Heart right ventricle (tissue), 16 donors: ENCODE results near the gene CASP5. TPM values are rescaled to one million over a fixed set of nuclear protein-coding genes. Genes with fewer than 3 reads are reported as not detected.
"Not testable (repeated sequence)": the region's sequence is repeated elsewhere in the genome, so short reads cannot be mapped to it uniquely, and the experiment has no call there.

Experiments
- ATAC-seq, 8 donors: fragments of 200-7000 bp; cut with Tn5 transposase; one replicate each; pipeline ENCODE4 v1.9.1; 2020; ENCODE audit warnings: mild to moderate bottlenecking in 8 of 8, moderate library complexity in 8 of 8, moderate number of reproducible peaks in 1 of 8
- DNase-seq, 2 donors: peaks; one replicate each; pipeline ENCODE4 v3.0.0-alpha.2; 2020
- H3K27ac ChIP-seq, 10 donors: fragments of 200-600 bp; sonication (generic) in 2 of 10; one replicate each; pipeline versions ENCODE4 v1.5.0 to v1.8.0; 2020 to 2022; ENCODE audit warnings: mild to moderate bottlenecking in 3 of 10
- H3K27me3 ChIP-seq, 7 donors: fragments of 200-600 bp; one replicate each; pipeline ENCODE4 v1.8.0; 2021 to 2022; ENCODE audit warnings: mild to moderate bottlenecking in 2 of 7
- H3K36me3 ChIP-seq, 9 donors: fragments of 200-600 bp; sonication (generic) in 1 of 9; one replicate each; pipeline versions ENCODE4 v1.5.0 to v1.8.0; 2020 to 2022; ENCODE audit warnings: mild to moderate bottlenecking in 2 of 9
- H3K4me1 ChIP-seq, 9 donors: fragments of 200-600 bp; sonication (generic) in 1 of 9; one replicate each; pipeline versions ENCODE4 v1.5.0 to v1.8.0; 2020 to 2022; ENCODE audit warnings: mild to moderate bottlenecking in 4 of 9
- H3K4me3 ChIP-seq, 10 donors: fragments of 200-600 bp; sonication (generic) in 2 of 10; one replicate each; pipeline versions ENCODE4 v1.5.0 to v1.8.0; 2020 to 2022; ENCODE audit warnings: mild to moderate bottlenecking in 7 of 10, moderate library complexity in 2 of 10
- H3K9me3 ChIP-seq, 11 donors: fragments of 200-600 bp in 10 of 11; sonication (generic) in 2 of 11; one replicate each; pipeline versions ENCODE4 v1.5.0 to v1.8.0; 2013 to 2022; ENCODE audit warnings: mild to moderate bottlenecking in 2 of 11, control low read depth in 1 of 11, moderate library complexity in 1 of 11
- WGBS, 2 donors: extraction: QIAGEN DNeasy Blood & Tissue Kit; methylation state at CpG; one replicate each; pipeline ENCODE4 v1.1.7; 2013; ENCODE audit warnings: inconsistent platforms in 1 of 2; 5-methylcytosine and 5-hydroxymethylcytosine counted together
- intact Hi-C, 10 donors: fragments of 100-400 bp; cut with DNase I; formaldehyde crosslinking; loops; one replicate each; pipeline versions ENCODE4 v1.11.1 to v1.14.2; 2022
- long read RNA-seq, 3 donors: library from polyadenylated mRNA; unstranded; transcript quantifications; one replicate each; pipeline ENCODE4 v2.0.0, GENCODE V29; 2020 to 2021
- polyA plus RNA-seq, 2 donors: library from polyadenylated mRNA; stranded (reverse); fragments of 200-250 nt; gene quantifications; one replicate each; pipeline ENCODE4 v1.2.3, GENCODE V29; 2013
- total RNA-seq, 10 donors: library from RNA; stranded (reverse); fragmentation: NEBNext Ultra II Directional in 3 of 10; extraction: Animal tissue kit (Norgen Biotek cat#: 25700) in 3 of 10; gene quantifications; one replicate each; pipeline versions ENCODE4 v1.2.1 to v1.2.4, GENCODE V29; 2021 to 2023
- TF ChIP-seq, protein P1 (sequence below), 9 donors: fragments of 200-600 bp; sonication (generic) in 2 of 9; IDR thresholded peaks; one replicate each; pipeline versions ENCODE4 v1.5.0 to v1.8.0; 2021 to 2022; ENCODE audit warnings: antibody characterized with exemption in 9 of 9, mild to moderate bottlenecking in 5 of 9, moderate library complexity in 1 of 9
- donor health status: Arrhythmogenic right ventricular cardiomyopathy.
- donor health status: ischemic (EF 13 %, LVEDD 7.1; RV severe dilation, severe dysfunction).
- donor health status: healthy with polysubstance abuse.
- donor health status: DM: no; HTN: yes; CAD: no.
- donor health status: DM: no; HTN: no; CAD: no.
- donor health status: ischemic (EF 25% LVEDD 6.9; RV normal size, moderate dysfunction).
- donor health status: ischemic (EF 25% LVEDD 5.7; RV mildly dilated, moderate dysfunction).
- donor health status: healthy.
- donor health status: DM: yes; HTN: yes; CAD: no.
- donor health status: Ischemic cardiomyopathy.
- donor health status: ischemic (EF 35%, LVEDD 5.7; RV mildly dilated, moderate dysfunction).
- donor health status: nonischemic (EF 11% LVEDD 7.7; RV severe dilation, severe dysfunction).
- donor health status: DM: yes; HTN: yes; CAD: no.
- donor health status: PGD.
- donor health status: ischemic (EF 29% LVEDD 5.4; RV normal size, mild dysfunction).
- donor health status: nonischemic (EF 23%, LVEDD 6.1; RV moderate dilation, normal function).

CASP5 gene
- total RNA-seq (under 1 TPM in 3 of 10 donors, not detected in 7; 0.18 to 0.79 (median 0.25) TPM), polyA plus RNA-seq (under 1 TPM in 1 of 2 donors, not detected in 1; 0.03 TPM)
- long read RNA-seq, donor 1, result 0 reads
- long read RNA-seq, donor 2, result 0 reads
- long read RNA-seq, donor 3, result 0 reads

DNA sequence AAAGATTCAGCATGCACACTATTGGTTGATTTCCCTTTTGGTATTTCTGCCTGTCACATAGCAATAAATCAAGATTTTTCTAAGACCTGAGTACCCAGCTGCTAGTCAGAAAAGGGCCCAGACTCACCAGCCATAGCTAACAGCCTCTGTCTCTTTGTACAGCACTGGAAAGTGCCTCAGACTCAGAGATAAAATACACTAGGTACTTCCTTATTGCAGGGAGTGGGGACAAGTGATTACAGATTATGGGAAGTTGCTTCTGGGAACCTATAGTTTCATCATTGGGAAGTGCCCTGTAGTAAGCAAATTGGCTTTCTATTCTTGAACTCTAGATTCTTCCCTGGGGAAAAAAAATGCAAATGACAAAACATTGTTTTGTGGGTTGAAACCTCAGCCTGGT, at the start of gene CASP5:
Gene CASP5 (minus strand): TSS at position 166 of the 400 bp plus-strand sequence. CDS start 32 bp downstream, at position 134.
- intact Hi-C loops, result no loop called here
- TF ChIP-seq, protein P1, sequence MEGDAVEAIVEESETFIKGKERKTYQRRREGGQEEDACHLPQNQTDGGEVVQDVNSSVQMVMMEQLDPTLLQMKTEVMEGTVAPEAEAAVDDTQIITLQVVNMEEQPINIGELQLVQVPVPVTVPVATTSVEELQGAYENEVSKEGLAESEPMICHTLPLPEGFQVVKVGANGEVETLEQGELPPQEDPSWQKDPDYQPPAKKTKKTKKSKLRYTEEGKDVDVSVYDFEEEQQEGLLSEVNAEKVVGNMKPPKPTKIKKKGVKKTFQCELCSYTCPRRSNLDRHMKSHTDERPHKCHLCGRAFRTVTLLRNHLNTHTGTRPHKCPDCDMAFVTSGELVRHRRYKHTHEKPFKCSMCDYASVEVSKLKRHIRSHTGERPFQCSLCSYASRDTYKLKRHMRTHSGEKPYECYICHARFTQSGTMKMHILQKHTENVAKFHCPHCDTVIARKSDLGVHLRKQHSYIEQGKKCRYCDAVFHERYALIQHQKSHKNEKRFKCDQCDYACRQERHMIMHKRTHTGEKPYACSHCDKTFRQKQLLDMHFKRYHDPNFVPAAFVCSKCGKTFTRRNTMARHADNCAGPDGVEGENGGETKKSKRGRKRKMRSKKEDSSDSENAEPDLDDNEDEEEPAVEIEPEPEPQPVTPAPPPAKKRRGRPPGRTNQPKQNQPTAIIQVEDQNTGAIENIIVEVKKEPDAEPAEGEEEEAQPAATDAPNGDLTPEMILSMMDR (IDR thresholded peaks at IDR 0.05), result no peak
- peak within 1 kb of the TSS in 1 of 10 donors; percentile 16 for H3K4me3 ChIP-seq

DNA sequence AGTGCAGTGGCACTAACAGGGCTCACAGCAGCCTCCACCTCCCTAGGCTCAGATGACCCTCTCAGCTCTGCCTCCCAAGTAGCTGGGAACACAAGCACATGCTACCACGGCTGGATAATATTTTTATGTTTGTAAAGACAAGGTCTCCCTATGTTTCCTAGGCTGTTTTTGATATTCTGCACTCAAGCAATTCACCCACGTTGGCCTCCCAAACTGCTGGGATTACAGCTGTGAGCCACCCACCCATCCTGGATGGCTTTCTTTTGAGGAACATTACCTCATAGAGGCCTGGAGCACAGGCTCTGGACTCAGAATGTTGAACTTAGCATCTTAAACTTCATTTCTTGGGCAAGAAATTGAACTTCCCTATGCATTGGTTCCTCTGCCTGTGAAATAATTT, 49.1 kb upstream of the CASP5 start:
- DNase-seq, H3K4me3 ChIP-seq, H3K27ac ChIP-seq, H3K9me3 ChIP-seq, H3K36me3 ChIP-seq, intact Hi-C loops, H3K27me3 ChIP-seq, ATAC-seq: not testable (repeated sequence)
- H3K4me1 ChIP-seq, result peaks cover 0 to 11% (median 0%) of the 10 kb centered on the region in 9 donors
- WGBS, 2 donors, result 56 to 65% methylated on average over 1 of the region's 2 CpGs

More for the DNA sequence above, at the start of gene CASP5:
- DNase-seq (no peak), ATAC-seq (peak in 3 of 8 donors; percentile 30 to 52 (median 38))
- Histone ChIP-seq H3K27ac (peak within 1 kb of the TSS in 1 of 10 donors; percentile 26), H3K9me3 (peaks cover 0 to 5% (median 0%) of the 10 kb centered on the region in 11 donors), H3K27me3 (no peaks in the 10 kb centered on the region), H3K36me3 (peaks cover 0 to 38% (median 8%) of the 10 kb centered on the region in 9 donors), H3K4me1 (peaks cover 0 to 23% (median 0%) of the 10 kb centered on the region in 9 donors)

DNA sequence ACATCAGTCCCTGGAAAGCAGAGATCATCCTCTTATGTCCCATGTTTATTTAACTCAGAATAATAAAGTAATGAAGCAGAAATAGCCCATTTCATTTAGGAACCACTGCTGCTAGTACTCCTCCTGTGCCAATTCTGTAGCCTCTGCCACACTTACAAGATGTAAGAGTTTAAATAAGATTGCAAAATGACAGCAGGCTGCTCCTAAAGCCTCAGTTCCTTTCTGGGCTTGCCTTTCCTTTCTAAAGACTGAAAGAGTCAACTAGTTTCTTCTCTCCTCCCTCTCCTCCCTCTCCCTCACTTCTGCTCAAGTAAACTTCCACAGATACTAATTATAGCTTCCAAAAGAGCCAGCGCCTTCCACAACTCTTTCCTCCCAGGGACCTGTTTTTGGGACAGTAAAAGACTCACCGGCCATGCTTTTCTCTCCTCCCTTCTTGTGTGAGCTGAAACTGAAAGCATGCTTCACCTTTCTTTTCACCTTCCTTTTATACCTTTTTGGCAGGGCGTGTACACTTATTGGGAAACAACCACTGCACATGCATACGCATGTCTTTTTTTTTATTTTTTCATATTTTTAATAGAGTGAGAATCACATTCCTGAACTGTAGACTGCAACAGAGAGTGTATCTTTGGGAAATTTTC, 48.2 kb upstream of the CASP5 start:
- H3K4me3 ChIP-seq, result peak overlapping the region in 1 of 10 donors; percentile 9
- TF ChIP-seq, protein P1 (IDR thresholded peaks at IDR 0.05), result no peak
- 73 to 76% methylated on average over 4 of the region's 4 CpGs for WGBS, 2 donors

DNA sequence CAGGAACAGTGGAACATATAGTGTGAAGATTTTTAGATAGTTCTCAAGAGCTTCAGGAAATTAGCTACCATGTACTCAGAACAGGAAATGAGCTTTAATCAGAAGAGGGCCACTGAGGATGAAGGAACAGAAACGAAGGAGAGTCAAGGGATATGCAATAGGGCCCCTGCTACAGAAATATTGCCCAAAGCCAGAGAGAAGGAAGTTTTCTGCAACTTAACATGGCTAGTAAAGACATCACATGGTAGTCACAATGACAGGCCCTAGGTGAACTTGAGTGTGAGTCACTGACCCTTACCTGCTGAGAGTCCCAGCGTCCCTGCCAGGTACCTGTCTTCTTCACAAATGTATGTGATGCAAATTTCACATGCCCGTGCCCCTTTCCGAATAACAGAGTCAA, 47.3 kb upstream of the CASP5 start:
- DNase-seq, result no peak
- Histone ChIP-seq H3K9me3 (no peaks in the 10 kb centered on the region), H3K36me3 (no peaks in the 10 kb centered on the region), H3K27me3 (no peaks in the 10 kb centered on the region), H3K27ac (peak overlapping the region in 1 of 10 donors; percentile 44), H3K4me3 (peak overlapping the region in 1 of 10 donors; percentile 9), H3K4me1 (peaks cover 0 to 11% (median 0%) of the 10 kb centered on the region in 9 donors)
- intact Hi-C loops, result no loop called here
- TF ChIP-seq, protein P1 (IDR thresholded peaks at IDR 0.05), result no peak
- 88 to 91% methylated on average over 4 of the region's 4 CpGs for WGBS, 2 donors
- no peak for ATAC-seq

More for the DNA sequence above, 48.2 kb upstream of the CASP5 start:
- intact Hi-C loops, result no loop called here
- no peaks in the 10 kb centered on the region for H3K9me3 ChIP-seq
- peaks cover 0 to 11% (median 0%) of the 10 kb centered on the region in 9 donors for H3K4me1 ChIP-seq
- DNase-seq (no peak), ATAC-seq (no peak)
- no peaks in the 10 kb centered on the region for H3K36me3 ChIP-seq
- H3K27me3 ChIP-seq, result no peaks in the 10 kb centered on the region
- peak overlapping the region in 1 of 10 donors; percentile 44 for H3K27ac ChIP-seq

DNA sequence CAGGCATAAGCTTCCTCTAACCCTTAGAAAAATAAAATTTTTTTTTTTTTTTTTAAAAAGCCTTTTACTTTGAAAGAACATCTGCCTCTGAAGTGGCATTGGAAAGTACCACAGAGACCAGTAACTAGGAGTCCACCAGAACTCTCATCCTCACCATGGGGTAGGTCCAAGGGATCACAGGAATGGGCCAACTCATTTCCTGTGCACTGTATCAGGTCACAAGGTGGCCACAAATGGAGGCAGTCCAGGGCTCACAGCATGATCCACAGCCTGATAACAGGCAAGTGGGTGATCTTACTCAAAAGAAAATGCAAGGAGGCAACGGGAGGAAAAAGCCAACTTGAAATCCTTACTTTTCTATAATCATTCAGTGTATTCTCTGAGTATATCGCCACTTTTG, 46.8 kb upstream of the CASP5 start:
- WGBS, 2 donors, result 64 to 92% methylated on average over 1 to 2 of the region's 2 CpGs
- H3K4me3 ChIP-seq, DNase-seq, H3K27ac ChIP-seq, H3K9me3 ChIP-seq, H3K27me3 ChIP-seq, intact Hi-C loops, ATAC-seq, H3K36me3 ChIP-seq: not testable (repeated sequence)
- H3K4me1 ChIP-seq, result peaks cover 0 to 11% (median 0%) of the 10 kb centered on the region in 9 donors

DNA sequence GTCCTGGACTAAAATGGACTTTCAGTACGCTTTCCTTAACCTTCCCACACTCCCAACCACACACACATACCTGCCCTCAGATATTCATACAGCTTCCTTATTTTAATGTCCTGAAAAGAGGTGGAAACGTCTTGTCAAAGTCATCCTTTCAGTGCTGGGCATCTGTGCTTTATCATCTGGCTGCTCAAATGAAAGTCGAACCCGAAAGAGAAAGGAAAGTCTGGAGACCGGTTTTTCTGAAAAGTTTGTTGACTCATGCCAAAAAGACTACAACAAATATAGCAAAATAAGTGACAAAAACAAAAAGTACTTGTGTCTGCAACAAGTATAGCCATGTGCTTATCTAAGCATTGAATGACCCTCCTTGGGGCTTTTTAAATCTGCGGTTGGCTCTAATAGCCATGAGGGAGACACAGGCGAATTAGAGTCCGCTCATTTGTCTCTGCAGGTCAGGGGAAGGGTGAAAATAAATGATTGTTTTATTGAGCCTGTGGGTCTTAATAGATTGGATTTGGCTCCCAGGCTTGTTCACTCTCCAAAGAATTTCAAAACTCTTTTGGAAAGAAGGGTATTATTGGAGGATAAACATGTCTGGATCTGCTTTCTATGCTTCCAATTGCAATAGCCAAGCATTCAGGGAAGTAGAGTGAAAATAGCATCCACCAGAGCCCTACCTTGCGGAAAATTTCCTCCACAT, 40.4 kb upstream of the CASP5 start:
- H3K9me3 ChIP-seq, H3K4me3 ChIP-seq, H3K4me1 ChIP-seq, ATAC-seq, H3K27ac ChIP-seq, intact Hi-C loops, DNase-seq, H3K36me3 ChIP-seq, H3K27me3 ChIP-seq: not testable (repeated sequence)
- WGBS, 2 donors, result 63 to 68% methylated on average over 9 of the region's 9 CpGs
